IMR-90 (cell line): ENCODE measurements around the gene SNRPD3. TPM values are rescaled to one million over a fixed set of nuclear protein-coding genes. Genes with fewer than 3 reads are reported as not detected.

Experiments
- ATAC-seq: fragments of 200-7000 bp; cut with Tn5 transposase; 2 replicates; pipeline ENCODE4 v1.9.1; 2020; ENCODE audit warnings: low read depth, mild to moderate bottlenecking, moderate library complexity
- BruUV-seq: library from RNA; stranded (reverse); fragments of 400-500 nt; replicated peaks from 2 replicates; lab custom pipeline; 2021; lab: Mats Ljungman, UMichigan
- CTCF ChIA-PET: fragments of 300-600 bp; formaldehyde crosslinking; extraction: SDS; loops from one replicate; lab custom pipeline; 2021; ENCODE audit warnings: antibody characterized with exemption; lab: Yijun Ruan, JAX
- POLR2A ChIA-PET: fragments of 300-600 bp; sonication (Branson Sonifier 250); formaldehyde crosslinking; loops from one replicate; lab custom pipeline; 2022; ENCODE audit warnings: antibody characterized with exemption; ENCODE audit not compliant: unreplicated experiment; lab: Charles Lee
- DNase-seq: peaks from one replicate; pipeline ENCODE4 v3.0.0; 2013
- H2AFZ ChIP-seq: replicated peaks from 2 replicates; pipeline ENCODE3; 2013; ENCODE audit warnings: low read length, mild to moderate bottlenecking; ENCODE audit not compliant: poor library complexity
- H2AK5ac ChIP-seq: 2 replicates; pipeline ENCODE4 v1.6.1; 2013; ENCODE audit warnings: low read depth, low read length, inconsistent platforms
- H2AK9ac ChIP-seq: replicated peaks from 2 replicates; pipeline ENCODE3; 2013; ENCODE audit warnings: mild to moderate bottlenecking, low read depth, low read length, moderate library complexity; ENCODE audit not compliant: poor library complexity
- H2BK120ac ChIP-seq: 2 replicates; pipeline ENCODE4 v1.6.1; 2013; ENCODE audit warnings: low read depth, low read length, inconsistent platforms
- H2BK15ac ChIP-seq: 3 replicates; pipeline ENCODE4 v1.6.1; 2013; ENCODE audit warnings: low read depth, low read length, inconsistent platforms
- H2BK20ac ChIP-seq: 2 replicates; pipeline ENCODE4 v1.6.1; 2013; ENCODE audit warnings: low read depth, mild to moderate bottlenecking, inconsistent platforms, low read length, moderate library complexity
- H2BK5ac ChIP-seq: 2 replicates; pipeline ENCODE4 v1.6.1; 2013; ENCODE audit warnings: mild to moderate bottlenecking, low read depth, low read length, inconsistent platforms; ENCODE audit not compliant: poor library complexity, severe bottlenecking
- H3K14ac ChIP-seq: replicated peaks from 2 replicates; pipeline ENCODE4 v1.6.1; 2013; ENCODE audit warnings: low read depth, low read length, inconsistent platforms
- H3K18ac ChIP-seq: 2 replicates; pipeline ENCODE4 v1.6.1; 2013; ENCODE audit warnings: low read depth, low read length, control low read depth
- H3K23ac ChIP-seq: 2 replicates; pipeline ENCODE4 v1.6.1; 2013; ENCODE audit warnings: low read depth, low read length, inconsistent platforms
- H3K27ac ChIP-seq: 2 replicates; pipeline ENCODE4 v1.5.1; 2013; ENCODE audit warnings: mild to moderate bottlenecking, control low read depth, low read length; ENCODE audit not compliant: insufficient read depth
- H3K27me3 ChIP-seq: 2 replicates; pipeline ENCODE4 v1.6.1; 2013; ENCODE audit warnings: low read length; ENCODE audit not compliant: control insufficient read depth, insufficient read depth
- H3K36me3 ChIP-seq: 2 replicates; pipeline ENCODE4 v1.6.1; 2013; ENCODE audit warnings: low read length, mixed read lengths; ENCODE audit not compliant: control insufficient read depth, insufficient read depth
- H3K4ac ChIP-seq: 2 replicates; pipeline ENCODE4 v1.6.1; 2013; ENCODE audit warnings: low read depth, low read length, inconsistent platforms
- H3K4me1 ChIP-seq: 2 replicates; pipeline ENCODE4 v1.6.1; 2013; ENCODE audit warnings: low read length, mixed read lengths; ENCODE audit not compliant: control insufficient read depth, insufficient read depth
- H3K4me2 ChIP-seq: 2 replicates; pipeline ENCODE4 v1.6.1; 2013; ENCODE audit warnings: low read depth, mild to moderate bottlenecking, control low read depth, low read length, moderate library complexity
- H3K4me3 ChIP-seq: 2 replicates; pipeline ENCODE4 v1.5.1; 2013; ENCODE audit warnings: low read depth, mild to moderate bottlenecking, control low read depth, low read length, moderate library complexity; ENCODE audit not compliant: insufficient read depth
- H3K56ac ChIP-seq: 2 replicates; pipeline ENCODE4 v1.6.1; 2013; ENCODE audit warnings: low read length, inconsistent platforms; ENCODE audit not compliant: insufficient read depth; ENCODE audit errors: extremely low read depth
- H3K79me1 ChIP-seq, 2 experiments: 2 replicates each; pipeline ENCODE4 v1.6.1; 2013; ENCODE audit warnings: low read length in 2 of 2, inconsistent platforms in 1 of 2, low read depth in 1 of 2
- H3K9ac ChIP-seq: 2 replicates; pipeline ENCODE4 v1.6.1; 2013; ENCODE audit warnings: low read depth, low read length, control low read depth
- H3K9me1 ChIP-seq: 2 replicates; pipeline ENCODE4 v1.6.1; 2013; ENCODE audit warnings: low read length, inconsistent platforms; ENCODE audit not compliant: insufficient read depth
- H3K9me3 ChIP-seq: 2 replicates; pipeline ENCODE4 v1.6.1; 2013; ENCODE audit warnings: low read length; ENCODE audit not compliant: control insufficient read depth, insufficient read depth
- H4K20me1 ChIP-seq: 2 replicates; pipeline ENCODE4 v1.6.1; 2013; ENCODE audit warnings: low read length, inconsistent platforms; ENCODE audit not compliant: insufficient read depth
- H4K5ac ChIP-seq: 2 replicates; pipeline ENCODE4 v1.6.1; 2013; ENCODE audit warnings: mild to moderate bottlenecking, low read depth, low read length, control low read depth
- H4K8ac ChIP-seq, 2 experiments: 2 replicates each; pipeline ENCODE4 v1.6.1; 2013; ENCODE audit warnings: low read depth in 2 of 2, low read length in 2 of 2, control low read depth in 1 of 2, inconsistent platforms in 1 of 2
- H4K91ac ChIP-seq: 2 replicates; pipeline ENCODE4 v1.6.1; 2013; ENCODE audit warnings: low read depth, low read length, inconsistent platforms; ENCODE audit not compliant: insufficient read depth
- BHLHE40 ChIP-seq: fragments of 150-350 bp; IDR thresholded peaks from 2 replicates; pipeline ENCODE4 v1.6.1; 2016; ENCODE audit warnings: mild to moderate bottlenecking, low read depth, low read length
- CEBPB ChIP-seq: IDR thresholded peaks from 2 replicates; pipeline ENCODE4 v1.6.1; 2012; ENCODE audit warnings: low read depth, low read length, improper control_type of control experiment
- CHD1 ChIP-seq: IDR thresholded peaks from 2 replicates; pipeline ENCODE4 v1.6.1; 2012; ENCODE audit warnings: low read depth, low read length, improper control_type of control experiment
- CTCF ChIP-seq: conservative IDR thresholded peaks from 2 replicates; pipeline ENCODE4 v1.5.1; 2012; ENCODE audit warnings: mild to moderate bottlenecking, low read depth, low read length, improper control_type of control experiment
- FOS ChIP-seq: fragments of 150-350 bp; IDR thresholded peaks from 2 replicates; pipeline ENCODE4 v1.6.1; 2016; ENCODE audit warnings: low read depth, low read length
- MAFK ChIP-seq: IDR thresholded peaks from 2 replicates; pipeline ENCODE4 v1.6.1; 2012; ENCODE audit warnings: low read depth, low read length, improper control_type of control experiment
- MAZ ChIP-seq: IDR thresholded peaks from 2 replicates; pipeline ENCODE4 v1.6.1; 2012; ENCODE audit warnings: low read depth, mild to moderate bottlenecking, low read length, improper control_type of control experiment, moderate library complexity, borderline replicate concordance
- MXI1 ChIP-seq: IDR thresholded peaks from 2 replicates; pipeline ENCODE4 v1.6.1; 2012; ENCODE audit warnings: low read depth, mild to moderate bottlenecking, low read length, moderate library complexity, borderline replicate concordance
- NFE2L2 ChIP-seq: fragments of 150-350 bp; IDR thresholded peaks from 2 replicates; pipeline ENCODE4 v1.6.1; 2016; ENCODE audit warnings: low read depth, mild to moderate bottlenecking, low read length
- POLR2A ChIP-seq: IDR thresholded peaks from 2 replicates; pipeline ENCODE4 v1.6.1; 2012; ENCODE audit warnings: mild to moderate bottlenecking, low read depth, low read length
- RAD21 ChIP-seq: IDR thresholded peaks from 2 replicates; pipeline ENCODE4 v1.6.1; 2012; ENCODE audit warnings: low read length, improper control_type of control experiment
- RCOR1 ChIP-seq: IDR thresholded peaks from 2 replicates; pipeline ENCODE4 v1.6.1; 2012; ENCODE audit warnings: mild to moderate bottlenecking, low read length, improper control_type of control experiment; ENCODE audit not compliant: insufficient replicate concordance
- RFX5 ChIP-seq: IDR thresholded peaks from 2 replicates; pipeline ENCODE4 v1.8.0; 2012; ENCODE audit warnings: low read depth, mild to moderate bottlenecking, low read length, moderate library complexity
- SMC3 ChIP-seq: fragments of 150-350 bp; IDR thresholded peaks from 2 replicates; pipeline ENCODE4 v1.6.1; 2016; ENCODE audit warnings: low read depth, mild to moderate bottlenecking, antibody characterized with exemption, low read length, moderate library complexity
- WGBS, 2 experiments: methylation state at CpG; one replicate each; pipeline versions ENCODE4 v1.1.5 to v1.1.7; 2013; ENCODE audit warnings: missing lambda C conversion rate in 2 of 2; ENCODE audit not compliant: insufficient read length in 1 of 2; ENCODE audit errors: extremely low coverage in 2 of 2; 5-methylcytosine and 5-hydroxymethylcytosine counted together
- dilution Hi-C: fragments of 300-500 bp; cut with HindIII; formaldehyde crosslinking; loops from one replicate; pipeline ENCODE4 v1.14.3; 2018; ENCODE audit warnings: low sequenced_read_pairs; ENCODE audit not compliant: unreplicated experiment
- in situ Hi-C: fragments of 300-500 bp; cut with MboI; formaldehyde crosslinking; loops from 3 replicates; pipeline ENCODE4 v1.14.3; 2019; ENCODE audit warnings: low sequenced_read_pairs, inconsistent platforms, mixed read lengths
- intact Hi-C: fragments of 100-400 bp; cut with micrococcal nuclease; formaldehyde crosslinking; loops from 2 replicates; pipeline ENCODE4 v1.10.0; 2022
- polyA plus RNA-seq, 3 experiments: library from polyadenylated mRNA; depleted of rRNA; stranded (reverse); fragments of >200 nt; gene quantifications; 2 replicates each; pipeline ENCODE4 v1.2.3, GENCODE V29; 2012; ENCODE audit warnings: low replicate concordance in 1 of 3
- total RNA-seq: library from RNA; depleted of rRNA; stranded (reverse); fragments of >200 nt; gene quantifications from 2 replicates; pipeline ENCODE4 v1.2.3, GENCODE V29; 2012
- TF ChIP-seq, protein P1 (sequence below): fragments of 150-350 bp; IDR thresholded peaks from 2 replicates; pipeline ENCODE4 v1.6.1; 2016; ENCODE audit warnings: low read depth, mild to moderate bottlenecking, low read length, moderate library complexity, borderline replicate concordance
- TF ChIP-seq, protein P2 (sequence below): fragments of 150-350 bp; IDR thresholded peaks from 2 replicates; pipeline ENCODE4 v1.6.1; 2017; ENCODE audit warnings: mild to moderate bottlenecking, antibody characterized with exemption, low read length, low read depth

Gene SNRPD3
- total and polyA plus RNA-seq, 2 of the 4 experiments (the other 2 are of a cell fraction), result 158 to 283 TPM

DNA sequence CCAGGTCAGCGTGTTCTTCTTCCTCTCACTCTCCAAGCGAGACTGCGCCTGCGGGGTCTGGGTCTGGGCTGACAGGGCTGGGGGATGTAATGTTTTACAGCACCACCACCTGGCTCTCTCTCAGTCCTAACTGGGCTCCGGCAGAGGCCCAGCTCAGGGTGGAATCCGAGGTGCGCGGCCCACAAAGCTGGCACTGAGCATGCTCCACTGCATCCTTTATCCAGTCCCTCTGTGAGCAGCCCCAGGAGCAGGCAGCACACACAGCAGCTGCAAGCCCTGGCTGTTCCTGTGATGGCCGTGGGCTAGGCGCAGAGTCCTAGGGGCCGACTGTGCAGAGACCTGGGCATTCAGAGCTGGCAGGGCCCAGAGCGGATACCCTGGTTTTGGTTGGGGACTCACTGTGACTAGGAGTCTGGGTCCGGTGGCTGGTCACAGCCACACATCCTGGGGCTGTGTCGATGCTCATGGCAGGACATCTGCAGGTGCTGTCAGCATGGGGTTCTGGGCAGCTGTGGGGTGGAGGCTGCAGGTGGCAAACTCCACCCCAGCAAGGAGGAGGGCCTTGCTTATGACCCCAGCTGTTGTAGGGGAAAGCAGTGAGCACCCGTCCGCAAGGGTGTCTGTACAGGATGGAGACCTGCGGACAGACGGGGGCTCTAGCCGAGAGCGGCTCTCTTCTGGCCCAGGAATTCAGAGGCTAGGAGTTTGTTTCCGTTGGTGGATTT lies 33.1 kb downstream of the SNRPD3 start:
- ChIA-PET POLR2A (no interaction called here), CTCF (no interaction called here)
- BruUV-seq, result no TSS peak

More for the DNA sequence above, 33.1 kb downstream of the SNRPD3 start:
- H3K4me1 ChIP-seq, result peaks cover 3% of the 10 kb centered on the region; the same call in 1 of the 2 replicates
- peaks cover 27% of the 10 kb centered on the region; the same call in 1 of the 2 replicates for H3K36me3 ChIP-seq
- H3K79me1 ChIP-seq, result peaks cover 0 to 8% of the 10 kb centered on the region in 2 experiments; a peak in 2 of 4 replicates
- TF ChIP-seq CEBPB, result no peak
- no peak for TF ChIP-seq SMC3
- no peak for TF ChIP-seq POLR2A
- TF ChIP-seq RFX5, result no peak
- TF ChIP-seq NFE2L2, result no peak
- TF ChIP-seq CHD1, result no peak
- TF ChIP-seq FOS, result no peak
- TF ChIP-seq, protein P1, sequence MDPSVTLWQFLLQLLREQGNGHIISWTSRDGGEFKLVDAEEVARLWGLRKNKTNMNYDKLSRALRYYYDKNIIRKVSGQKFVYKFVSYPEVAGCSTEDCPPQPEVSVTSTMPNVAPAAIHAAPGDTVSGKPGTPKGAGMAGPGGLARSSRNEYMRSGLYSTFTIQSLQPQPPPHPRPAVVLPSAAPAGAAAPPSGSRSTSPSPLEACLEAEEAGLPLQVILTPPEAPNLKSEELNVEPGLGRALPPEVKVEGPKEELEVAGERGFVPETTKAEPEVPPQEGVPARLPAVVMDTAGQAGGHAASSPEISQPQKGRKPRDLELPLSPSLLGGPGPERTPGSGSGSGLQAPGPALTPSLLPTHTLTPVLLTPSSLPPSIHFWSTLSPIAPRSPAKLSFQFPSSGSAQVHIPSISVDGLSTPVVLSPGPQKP, result no peak
- no peak for TF ChIP-seq MAZ
- TF ChIP-seq RAD21, result no peak
- no peak for TF ChIP-seq BHLHE40
- TF ChIP-seq MXI1, result no peak
- no peak for TF ChIP-seq MAFK
- TF ChIP-seq RCOR1, result no peak
- TF ChIP-seq, protein P2, sequence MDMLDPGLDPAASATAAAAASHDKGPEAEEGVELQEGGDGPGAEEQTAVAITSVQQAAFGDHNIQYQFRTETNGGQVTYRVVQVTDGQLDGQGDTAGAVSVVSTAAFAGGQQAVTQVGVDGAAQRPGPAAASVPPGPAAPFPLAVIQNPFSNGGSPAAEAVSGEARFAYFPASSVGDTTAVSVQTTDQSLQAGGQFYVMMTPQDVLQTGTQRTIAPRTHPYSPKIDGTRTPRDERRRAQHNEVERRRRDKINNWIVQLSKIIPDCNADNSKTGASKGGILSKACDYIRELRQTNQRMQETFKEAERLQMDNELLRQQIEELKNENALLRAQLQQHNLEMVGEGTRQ, result no peak
- TF ChIP-seq CTCF, result no peak
- H4K5ac ChIP-seq, result no peak overlapping the region
- no peak for DNase-seq
- no peak overlapping the region for H2AK9ac ChIP-seq
- H2BK120ac ChIP-seq, result no peak overlapping the region
- H3K27me3 ChIP-seq, result no peaks in the 10 kb centered on the region
- H2BK20ac ChIP-seq, result no peak overlapping the region
- H2AFZ ChIP-seq, result no peak overlapping the region
- H2BK15ac ChIP-seq, result no peak overlapping the region
- no peak overlapping the region for H3K18ac ChIP-seq
- H3K9me3 ChIP-seq, result no peaks in the 10 kb centered on the region
- H2BK5ac ChIP-seq, result no peak overlapping the region
- no peak overlapping the region for H3K56ac ChIP-seq
- H3K4me2 ChIP-seq, result no peak overlapping the region
- no peak for ATAC-seq
- H4K91ac ChIP-seq, result no peak overlapping the region
- in situ Hi-C loops, result no loop called here
- peaks cover 11% of the 10 kb centered on the region for H3K9me1 ChIP-seq
- no peaks in the 10 kb centered on the region for H4K20me1 ChIP-seq
- H3K23ac ChIP-seq, result no peak overlapping the region
- H3K14ac ChIP-seq, result no peak overlapping the region
- H3K4ac ChIP-seq, result no peak overlapping the region
- intact Hi-C loops, result no loop called here
- H3K27ac ChIP-seq, result no peak overlapping the region
- no peak overlapping the region for H4K8ac ChIP-seq
- H3K9ac ChIP-seq, result no peak overlapping the region
- no peak overlapping the region for H3K4me3 ChIP-seq
- no peak overlapping the region for H2AK5ac ChIP-seq
- dilution Hi-C loops, result no loop called here
- 93% methylated on average over 10 of the region's 21 CpGs; no CpG with 5 or more reads in 1 of the 2 experiments for WGBS, 2 experiments
